ENCODE data around the gene EPB41L1.

EPB41L1 gene

GRCh38 chr20:36246401-36246800, 91.9 kb downstream of the EPB41L1 start:
- H3K4me3 ChIP-seq (ENCODE audit: low read depth, low read length) = no peak overlapping the region
- no peak for DNase-seq (ENCODE audit: low read depth)
- TF ChIP-seq CTCF (IDR thresholded peaks at IDR 0.05; ENCODE audit: insufficient read depth, low read depth, low read length, missing control alignments) = no peak

- no peak for DNase-seq (ENCODE audit: low read depth)
- TF ChIP-seq CTCF (IDR thresholded peaks at IDR 0.05; ENCODE audit: insufficient read depth, low read depth, low read length, missing control alignments) = no peak
These were observed 94.3 kb downstream of the EPB41L1 start for GRCh38 chr20:36248836-36249235.

GRCh38 chr20:36249450-36249849, 94.9 kb downstream of the EPB41L1 start:
- no peak for DNase-seq (ENCODE audit: low read depth)
- H3K4me3 ChIP-seq (ENCODE audit: low read depth, low read length) = no peak overlapping the region
- no peak for TF ChIP-seq CTCF (IDR thresholded peaks at IDR 0.05; ENCODE audit: insufficient read depth, low read depth, low read length, missing control alignments)

More at GRCh38 chr20:36248836-36249235, 94.3 kb downstream of the EPB41L1 start:
- H3K4me3 ChIP-seq (ENCODE audit: low read depth, low read length) = no peak overlapping the region

GRCh38 chr20:36251426-36251825, 96.9 kb downstream of the EPB41L1 start:
- no peak for DNase-seq (ENCODE audit: low read depth)
- no peak overlapping the region for H3K4me3 ChIP-seq (ENCODE audit: low read depth, low read length)
- TF ChIP-seq CTCF (IDR thresholded peaks at IDR 0.05; ENCODE audit: insufficient read depth, low read depth, low read length, missing control alignments) = no peak

GRCh38 chr20:36252511-36252910, 98.0 kb downstream of the EPB41L1 start:
- TF ChIP-seq CTCF (IDR thresholded peaks at IDR 0.05; ENCODE audit: insufficient read depth, low read depth, low read length, missing control alignments) = no peak
- DNase-seq (ENCODE audit: low read depth) = no peak
- H3K4me3 ChIP-seq (ENCODE audit: low read depth, low read length) = no peak overlapping the region

- no peak for DNase-seq (ENCODE audit: low read depth)
- H3K4me3 ChIP-seq (ENCODE audit: low read depth, low read length) = no peak overlapping the region
- no peak for TF ChIP-seq CTCF (IDR thresholded peaks at IDR 0.05; ENCODE audit: insufficient read depth, low read depth, low read length, missing control alignments)
These were observed 98.5 kb downstream of the EPB41L1 start for GRCh38 chr20:36253036-36253435.

- no peak for TF ChIP-seq CTCF (IDR thresholded peaks at IDR 0.05; ENCODE audit: insufficient read depth, low read depth, low read length, missing control alignments)
- H3K4me3 ChIP-seq (ENCODE audit: low read depth, low read length) = no peak overlapping the region
- no peak for DNase-seq (ENCODE audit: low read depth)
These were observed 99.5 kb downstream of the EPB41L1 start for GRCh38 chr20:36254076-36254475.
